ENCODE results near the gene SPSB3.

The SPSB3 gene

GRCh38 chr16:1763521-1764511 is 18.6 kb downstream of the SPSB3 start:
- DNase-seq (ENCODE audit: low read depth) = no peak

- no peak for DNase-seq (ENCODE audit: low read depth)
These were observed 19.4 kb downstream of the SPSB3 start for GRCh38 chr16:1762879-1763520.

- DNase-seq (ENCODE audit: low read depth) = no peak
These were observed 20.0 kb downstream of the SPSB3 start for GRCh38 chr16:1762196-1762878.

GRCh38 chr16:1761751-1762150 is 20.6 kb downstream of the SPSB3 start:
- no peak for DNase-seq (ENCODE audit: low read depth)

GRCh38 chr16:1760911-1761310 is 21.5 kb downstream of the SPSB3 start:
- DNase-seq (ENCODE audit: low read depth) = no peak

- DNase-seq (ENCODE audit: low read depth) = no peak
These were observed 22.9 kb downstream of the SPSB3 start for GRCh38 chr16:1759511-1759910.

GRCh38 chr16:1758923-1759322 is 23.4 kb downstream of the SPSB3 start:
- DNase-seq (ENCODE audit: low read depth) = no peak

- DNase-seq (ENCODE audit: low read depth) = no peak
These were observed 24.5 kb downstream of the SPSB3 start for GRCh38 chr16:1757714-1758461.

- DNase-seq (ENCODE audit: low read depth) = no peak
These were observed 28.2 kb downstream of the SPSB3 start for GRCh38 chr16:1754204-1754603.

- no peak for DNase-seq (ENCODE audit: low read depth)
These were observed 29.5 kb downstream of the SPSB3 start for GRCh38 chr16:1752853-1753252.

GRCh38 chr16:1751946-1752345 is 30.4 kb downstream of the SPSB3 start:
- DNase-seq (ENCODE audit: low read depth) = no peak

- DNase-seq (ENCODE audit: low read depth) = no peak
These were observed 32.9 kb downstream of the SPSB3 start for GRCh38 chr16:1749152-1750117.

GRCh38 chr16:1747934-1748333 is 34.4 kb downstream of the SPSB3 start:
- DNase-seq (ENCODE audit: low read depth) = no peak

- DNase-seq (ENCODE audit: low read depth) = no peak
These were observed 35.6 kb downstream of the SPSB3 start for GRCh38 chr16:1746693-1747195.

- DNase-seq (ENCODE audit: low read depth) = peak; percentile 56
These were observed 36.3 kb downstream of the SPSB3 start for GRCh38 chr16:1745900-1746692.

- DNase-seq (ENCODE audit: low read depth) = peak; percentile 35
These were observed 37.0 kb downstream of the SPSB3 start for GRCh38 chr16:1745181-1745899.

GRCh38 chr16:1744338-1744840 is 38.0 kb downstream of the SPSB3 start:
- DNase-seq (ENCODE audit: low read depth) = no peak

GRCh38 chr16:1743376-1744337 is 38.7 kb downstream of the SPSB3 start:
- no peak for DNase-seq (ENCODE audit: low read depth)

All from HS-5 (cell line).